ENCODE data around the gene PARP14. TPM values are rescaled to one million over a fixed set of nuclear protein-coding genes. Genes with fewer than 3 reads are reported as not detected.
"Not testable (repeated sequence)": the region's sequence is repeated elsewhere in the genome, so short reads cannot be mapped to it uniquely, and the experiment has no call there.

The PARP14 gene
- total RNA-seq, 1 donor from 2014 or later, result 64.8 TPM

- DNase-seq (ENCODE audit: low read depth in 2 of 2), result peak; percentile 65 to 77
These were observed 1.4 kb upstream of the PARP14 start for GRCh38 chr3:122679085-122679881.

- DNase-seq (ENCODE audit: low read depth in 2 of 2), result peak in 1 of 2 donors; percentile 31
These were observed 661 bp upstream of the PARP14 start for GRCh38 chr3:122679882-122680474.

- peak in 1 of 2 donors; percentile 8 for DNase-seq (ENCODE audit: low read depth in 2 of 2)
These were observed 790 bp downstream of the PARP14 start for GRCh38 chr3:122681284-122681973.

- no peak for DNase-seq (ENCODE audit: low read depth in 2 of 2)
These were observed 1.4 kb downstream of the PARP14 start for GRCh38 chr3:122681974-122682409.

- DNase-seq (ENCODE audit: low read depth in 2 of 2), result not testable (repeated sequence)
These were observed 2.3 kb downstream of the PARP14 start for GRCh38 chr3:122682778-122683411.

- no peak for DNase-seq (ENCODE audit: low read depth in 2 of 2)
These were observed 6.7 kb downstream of the PARP14 start for GRCh38 chr3:122687298-122687697.

GRCh38 chr3:122688996-122689395 lies 8.4 kb downstream of the PARP14 start:
- peak in 1 of 2 donors; percentile 7 for DNase-seq (ENCODE audit: low read depth in 2 of 2)

GRCh38 chr3:122689587-122689986 lies 8.9 kb downstream of the PARP14 start:
- DNase-seq (ENCODE audit: low read depth in 2 of 2), result no peak

- no peak for DNase-seq (ENCODE audit: low read depth in 2 of 2)
These were observed 9.5 kb downstream of the PARP14 start for GRCh38 chr3:122690096-122690495.

- peak in 1 of 2 donors; percentile 7 for DNase-seq (ENCODE audit: low read depth in 2 of 2)
These were observed 10.6 kb downstream of the PARP14 start for GRCh38 chr3:122691195-122691594.

- DNase-seq (ENCODE audit: low read depth in 2 of 2), result no peak
These were observed 12.0 kb downstream of the PARP14 start for GRCh38 chr3:122692674-122693073.

GRCh38 chr3:122694966-122695365 lies 14.3 kb downstream of the PARP14 start:
- DNase-seq (ENCODE audit: low read depth in 2 of 2), result no peak

- no peak for DNase-seq (ENCODE audit: low read depth in 2 of 2)
These were observed 15.4 kb downstream of the PARP14 start for GRCh38 chr3:122695927-122696561.

- DNase-seq (ENCODE audit: low read depth in 2 of 2), result no peak
These were observed 17.4 kb downstream of the PARP14 start for GRCh38 chr3:122697952-122698620.

GRCh38 chr3:122700193-122700592 lies 19.6 kb downstream of the PARP14 start:
- no peak for DNase-seq (ENCODE audit: low read depth in 2 of 2)

- DNase-seq (ENCODE audit: low read depth in 2 of 2), result no peak
These were observed 24.7 kb downstream of the PARP14 start for GRCh38 chr3:122705379-122705778.

GRCh38 chr3:122710616-122711251 lies 30.1 kb downstream of the PARP14 start:
- DNase-seq (ENCODE audit: low read depth in 2 of 2), result not testable (repeated sequence)

- peak; percentile 63 to 66 for DNase-seq (ENCODE audit: low read depth in 2 of 2)
These were observed 33.6 kb downstream of the PARP14 start for GRCh38 chr3:122714273-122714672.

- DNase-seq (ENCODE audit: low read depth in 2 of 2), result no peak
These were observed 36.0 kb downstream of the PARP14 start for GRCh38 chr3:122716667-122717066.

- DNase-seq (ENCODE audit: low read depth in 2 of 2), result no peak
These were observed 38.8 kb downstream of the PARP14 start for GRCh38 chr3:122719273-122719921.

Data from dermis microvascular lymphatic vessel endothelial cell (primary cell).